ENCODE measurements around the gene IFNA4.
A peak's percentile ranks its signal among the peaks of the same experiment; 100 is the strongest.

The IFNA4 gene

DNA sequence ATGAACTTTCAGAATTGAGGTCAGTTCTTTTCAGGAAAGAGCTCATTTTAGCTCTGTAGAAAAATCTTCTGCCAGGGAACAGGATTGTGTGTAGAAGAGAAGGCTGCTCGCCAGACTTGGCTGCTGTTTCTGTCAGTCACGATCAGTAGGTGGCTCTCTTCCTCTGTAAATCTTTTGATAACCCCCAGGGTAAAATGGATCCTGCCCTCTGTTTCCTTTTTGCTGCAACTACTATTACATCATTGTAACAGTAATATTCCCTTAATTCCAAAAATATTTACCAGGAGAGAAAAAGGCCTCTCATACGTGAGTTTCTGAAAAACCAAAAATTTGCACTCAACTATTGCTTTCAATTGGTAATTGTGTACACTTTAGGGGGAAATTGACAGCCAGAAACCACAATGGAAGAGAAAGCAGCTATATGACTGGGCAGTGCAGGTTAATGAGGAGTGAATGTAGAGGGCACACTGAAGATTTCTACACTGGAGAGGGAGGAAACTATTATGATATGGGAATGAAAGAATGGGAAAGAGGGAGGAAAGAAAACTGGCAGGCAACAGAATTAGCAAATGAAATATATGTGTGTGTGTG, 33.3 kb downstream of the IFNA4 start:
- ChIA-PET CTCF (interaction anchor here (0.6 to 1.0 kb wide), 4 partner anchors 8 to 280 kb away, joined by 3 to 4 read pairs (median 3); no protein-coding TSS in a partner anchor), POLR2A (no interaction called here)
- TF ChIP-seq FOXA1 (IDR thresholded peaks at IDR 0.05) (no peak), TARDBP (IDR thresholded peaks at IDR 0.05) (no peak), SP1 (IDR thresholded peaks at IDR 0.05) (no peak)
- TF ChIP-seq, protein P1, sequence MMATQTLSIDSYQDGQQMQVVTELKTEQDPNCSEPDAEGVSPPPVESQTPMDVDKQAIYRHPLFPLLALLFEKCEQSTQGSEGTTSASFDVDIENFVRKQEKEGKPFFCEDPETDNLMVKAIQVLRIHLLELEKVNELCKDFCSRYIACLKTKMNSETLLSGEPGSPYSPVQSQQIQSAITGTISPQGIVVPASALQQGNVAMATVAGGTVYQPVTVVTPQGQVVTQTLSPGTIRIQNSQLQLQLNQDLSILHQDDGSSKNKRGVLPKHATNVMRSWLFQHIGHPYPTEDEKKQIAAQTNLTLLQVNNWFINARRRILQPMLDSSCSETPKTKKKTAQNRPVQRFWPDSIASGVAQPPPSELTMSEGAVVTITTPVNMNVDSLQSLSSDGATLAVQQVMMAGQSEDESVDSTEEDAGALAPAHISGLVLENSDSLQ (IDR thresholded peaks at IDR 0.05) = peak; percentile 45; the same call in 1 of the 2 replicates
- peak; percentile 55 for DNase-seq (ENCODE audit: extremely low spot score)

DNA sequence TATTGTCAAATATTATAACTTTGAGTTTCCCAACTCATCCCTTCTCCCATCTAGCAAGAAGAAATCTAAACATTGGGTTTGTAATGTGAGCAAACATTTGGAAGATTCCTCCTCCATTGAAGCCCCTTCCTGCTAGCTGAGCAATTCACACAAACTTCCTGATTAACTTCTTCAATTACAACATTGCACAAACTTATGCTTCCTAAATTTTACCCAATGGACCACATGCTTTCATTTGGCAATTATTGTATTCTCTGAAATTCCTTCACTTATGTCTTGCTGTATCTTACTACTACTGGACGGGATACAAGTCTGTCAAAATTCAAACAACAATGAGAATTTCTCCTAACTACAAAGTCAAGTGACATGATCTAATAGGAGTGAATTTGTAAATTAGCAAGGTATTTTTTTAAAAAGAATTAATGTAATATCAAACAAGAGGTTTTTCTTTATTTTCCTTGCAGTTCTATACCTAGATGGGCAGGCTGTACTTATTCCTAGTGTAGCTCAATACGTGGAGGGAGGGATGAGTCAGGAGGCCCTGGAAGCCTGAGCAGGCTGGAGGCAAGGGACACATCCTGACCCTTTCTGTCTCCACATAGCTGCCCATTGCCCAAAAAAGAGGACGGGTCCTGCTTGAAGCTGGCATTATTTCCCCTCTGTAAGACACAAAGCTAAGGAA, 33.9 kb downstream of the IFNA4 start:
- peak; percentile 34 for DNase-seq (ENCODE audit: extremely low spot score)
- POLR2A ChIA-PET = no interaction called here
- no peak for TF ChIP-seq SP1 (IDR thresholded peaks at IDR 0.05)
- no peak for TF ChIP-seq ARNT (IDR thresholded peaks at IDR 0.05)
- no peak for TF ChIP-seq TARDBP (IDR thresholded peaks at IDR 0.05)
- no peak for TF ChIP-seq NFRKB (IDR thresholded peaks at IDR 0.05)
- no peak for TF ChIP-seq L3MBTL2 (conservative IDR thresholded peaks at IDR 0.05)
- TF ChIP-seq BHLHE40 (IDR thresholded peaks at IDR 0.05; ENCODE audit: borderline replicate concordance) = no peak
- TF ChIP-seq, protein P1 (IDR thresholded peaks at IDR 0.05) = no peak
- no peak for TF ChIP-seq CTBP1 (IDR thresholded peaks at IDR 0.05; ENCODE audit: borderline replicate concordance)
- no peak for TF ChIP-seq FOXM1 (IDR thresholded peaks at IDR 0.05; ENCODE audit: borderline replicate concordance)
- CTCF ChIA-PET = interaction anchor here (0.7 to 1.0 kb wide), 3 partner anchors 7 to 281 kb away, joined by 3 to 4 read pairs (median 3); no protein-coding TSS in a partner anchor

DNA sequence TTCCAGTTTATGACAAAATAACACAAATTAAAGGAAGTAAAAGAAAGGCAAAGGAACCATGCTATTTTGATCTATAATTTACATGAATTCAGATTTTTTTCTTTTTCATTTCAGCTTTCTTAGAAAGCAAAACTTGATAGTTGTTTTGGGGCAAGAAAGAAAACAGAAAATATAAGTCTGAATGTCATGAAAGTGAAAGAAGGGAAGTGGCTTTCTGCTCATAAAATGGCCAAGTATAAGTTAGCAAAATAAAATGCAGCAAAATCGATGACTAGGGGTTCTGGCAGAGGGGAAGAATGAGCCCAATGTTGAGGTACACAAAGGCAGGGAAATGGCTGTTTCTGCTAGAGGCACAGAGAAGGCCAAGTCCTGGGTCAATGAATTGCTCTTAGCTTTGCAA, 42.8 kb downstream of the IFNA4 start:
- CTCF ChIA-PET = no interaction called here
- DNase-seq (ENCODE audit: extremely low spot score) = no peak
- POLR2A ChIA-PET = no interaction called here
- TF ChIP-seq CTBP1 (IDR thresholded peaks at IDR 0.05; ENCODE audit: borderline replicate concordance) (no peak), NFRKB (IDR thresholded peaks at IDR 0.05) (no peak), ELF4 (IDR thresholded peaks at IDR 0.05) (no peak), LEF1 (IDR thresholded peaks at IDR 0.05; ENCODE audit: borderline replicate concordance) (no peak), FOXA1 (IDR thresholded peaks at IDR 0.05) (no peak), ARNT (IDR thresholded peaks at IDR 0.05) (no peak), TARDBP (IDR thresholded peaks at IDR 0.05) (no peak)
- TF ChIP-seq, protein P1 (IDR thresholded peaks at IDR 0.05) = no peak

DNA sequence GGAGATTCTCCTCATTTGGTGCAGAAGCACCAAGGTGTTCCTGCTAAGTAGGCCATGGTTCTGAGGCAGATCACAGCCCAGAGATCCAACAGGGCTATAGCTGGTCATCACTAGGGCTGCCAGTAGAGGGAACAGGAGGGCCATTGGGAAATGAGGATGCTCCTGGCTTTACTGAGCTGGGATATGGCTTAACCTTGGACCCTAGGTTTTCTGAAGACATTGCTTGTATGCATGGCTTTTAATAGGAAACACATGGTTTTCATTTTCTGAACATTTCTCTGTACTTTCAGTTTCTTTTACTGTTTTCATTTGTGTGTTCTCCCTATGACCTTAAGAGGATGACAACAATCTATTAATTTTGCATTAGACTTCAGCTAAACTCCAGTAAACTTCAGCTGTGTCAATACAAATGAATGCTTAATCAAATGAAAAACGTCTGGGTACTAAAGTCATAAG, 45.9 kb downstream of the IFNA4 start, which contains the start of gene IFNW1:
Gene IFNW1, minus strand, starts transcription at position 406 of the 456 bp plus-strand sequence. Its CDS starts 262 bp downstream, at position 144.
- CTCF ChIA-PET = no interaction called here

DNA sequence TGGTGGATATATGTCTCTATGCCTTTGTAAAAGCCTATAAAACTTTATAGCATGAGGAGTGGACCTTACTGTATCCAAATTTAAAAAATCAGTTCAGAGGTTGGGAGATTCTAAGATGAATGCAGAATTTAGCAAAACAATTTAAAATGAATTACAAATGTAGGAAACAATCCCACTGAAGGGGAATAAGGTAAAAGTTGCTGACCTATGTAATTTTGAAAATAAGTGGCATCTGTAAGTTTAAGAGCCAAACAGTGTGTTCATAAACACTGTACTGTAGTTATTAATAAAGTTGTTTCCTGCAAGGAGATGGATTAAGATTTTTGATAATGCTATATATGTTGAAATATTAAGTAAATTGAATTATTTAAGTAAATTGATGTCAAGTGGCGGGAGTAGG, 50.4 kb downstream of the IFNA4 start:
- ChIA-PET POLR2A (no interaction called here), CTCF (no interaction called here)
- no peak for DNase-seq (ENCODE audit: extremely low spot score)
- TF ChIP-seq CTBP1 (IDR thresholded peaks at IDR 0.05; ENCODE audit: borderline replicate concordance) = no peak
- no peak for TF ChIP-seq FOXK2 (IDR thresholded peaks at IDR 0.05)
- TF ChIP-seq TARDBP (IDR thresholded peaks at IDR 0.05) = no peak
- TF ChIP-seq ZNF384 (IDR thresholded peaks at IDR 0.05) = no peak
- no peak for TF ChIP-seq L3MBTL2 (conservative IDR thresholded peaks at IDR 0.05)

More for the DNA sequence above, 45.9 kb downstream of the IFNA4 start, which contains the start of gene IFNW1:
- peak; percentile 25 for DNase-seq (ENCODE audit: extremely low spot score)
- POLR2A ChIA-PET = no interaction called here
- TF ChIP-seq L3MBTL2 (conservative IDR thresholded peaks at IDR 0.05) (no peak), FOXA1 (IDR thresholded peaks at IDR 0.05) (no peak), TARDBP (IDR thresholded peaks at IDR 0.05) (no peak), SUZ12 (IDR thresholded peaks at IDR 0.05) (no peak), NFRKB (IDR thresholded peaks at IDR 0.05) (no peak), CTBP1 (IDR thresholded peaks at IDR 0.05; ENCODE audit: borderline replicate concordance) (no peak), HDGF (IDR thresholded peaks at IDR 0.05; ENCODE audit: borderline replicate concordance) (no peak), FOXK2 (IDR thresholded peaks at IDR 0.05) (no peak), LEF1 (IDR thresholded peaks at IDR 0.05; ENCODE audit: borderline replicate concordance) (no peak)

Measured in HEK293T (cell line).